Measurements from ENCODE around the gene RRAGC.
"Not testable (repeated sequence)": the region's sequence is repeated elsewhere in the genome, so short reads cannot be mapped to it uniquely, and the experiment has no call there.

RRAGC gene

GRCh38 chr1:38814984-38815464, 44.5 kb downstream of the RRAGC start:
- no peak for DNase-seq

GRCh38 chr1:38814444-38814983, 45.1 kb downstream of the RRAGC start:
- DNase-seq = no peak

GRCh38 chr1:38812981-38813380, 46.6 kb downstream of the RRAGC start:
- DNase-seq = no peak

GRCh38 chr1:38811466-38811865, 48.1 kb downstream of the RRAGC start:
- DNase-seq = not testable (repeated sequence)

GRCh38 chr1:38806090-38806489, 53.5 kb downstream of the RRAGC start:
- no peak for DNase-seq

DNA sequence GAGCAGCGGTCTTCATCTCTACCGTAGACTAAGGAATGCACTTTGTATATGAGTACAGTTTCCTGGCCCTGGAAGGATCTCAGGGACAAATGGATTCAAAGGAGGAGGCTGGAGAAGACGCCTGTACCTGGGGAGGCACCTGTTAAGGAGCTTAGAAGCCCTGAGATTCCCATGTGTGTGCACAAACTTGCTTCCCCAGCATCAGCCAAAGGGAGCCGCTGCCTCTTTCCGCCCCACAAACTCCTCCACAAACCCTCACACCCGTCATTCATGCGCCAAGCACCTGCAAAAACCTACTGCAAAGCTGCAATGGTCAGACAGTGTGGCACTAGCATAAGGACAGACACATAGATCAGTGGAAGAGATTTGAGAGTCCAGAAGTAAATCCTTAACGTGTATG, 54.5 kb downstream of the RRAGC start:
- no peak for DNase-seq

DNA sequence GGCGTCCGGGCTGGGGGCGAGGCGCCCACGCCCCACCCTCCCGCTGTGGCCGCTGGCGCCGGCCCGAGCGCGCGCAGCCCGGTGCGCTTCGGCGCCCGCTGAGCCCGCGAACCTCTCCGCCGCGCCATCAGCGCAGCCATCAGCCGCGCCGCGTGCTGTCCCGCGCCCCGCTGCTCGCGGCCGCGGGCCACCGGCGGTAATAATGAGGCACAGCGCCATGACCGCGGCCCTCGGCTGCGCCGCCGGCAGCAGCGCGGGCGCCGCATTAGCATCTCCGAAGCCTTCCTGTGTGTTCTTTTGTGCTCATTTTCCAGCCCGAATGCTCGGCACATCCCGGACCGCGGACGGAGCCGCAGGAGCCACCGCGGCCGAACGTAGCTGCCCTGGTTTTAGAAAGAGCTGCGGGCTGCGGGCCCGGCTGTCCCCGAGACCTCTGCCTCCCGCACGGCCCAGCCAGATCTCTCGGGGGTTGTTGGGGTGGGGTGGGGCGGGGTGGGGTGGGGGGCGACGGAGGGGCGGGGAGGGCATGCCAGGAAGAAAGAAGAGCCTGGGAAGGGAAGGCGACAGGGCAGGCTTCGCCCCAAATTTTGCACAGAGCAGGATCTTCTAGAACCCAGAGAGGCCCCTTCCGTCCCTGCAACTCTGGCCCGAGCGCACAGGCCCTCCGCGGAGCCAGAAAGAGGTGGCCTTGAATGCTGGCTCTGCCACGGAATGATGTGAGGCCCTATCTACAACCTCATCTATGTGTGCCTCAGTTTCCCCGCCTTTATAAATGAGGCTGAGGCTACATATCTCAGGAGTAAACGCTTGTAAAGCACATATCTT, 55.3 kb downstream of the RRAGC start:
- peak; percentile 40 for DNase-seq

GRCh38 chr1:38803647-38804046, 55.9 kb downstream of the RRAGC start:
- DNase-seq = no peak

- DNase-seq = no peak
These were observed 58.6 kb downstream of the RRAGC start for GRCh38 chr1:38800720-38801671.

DNA sequence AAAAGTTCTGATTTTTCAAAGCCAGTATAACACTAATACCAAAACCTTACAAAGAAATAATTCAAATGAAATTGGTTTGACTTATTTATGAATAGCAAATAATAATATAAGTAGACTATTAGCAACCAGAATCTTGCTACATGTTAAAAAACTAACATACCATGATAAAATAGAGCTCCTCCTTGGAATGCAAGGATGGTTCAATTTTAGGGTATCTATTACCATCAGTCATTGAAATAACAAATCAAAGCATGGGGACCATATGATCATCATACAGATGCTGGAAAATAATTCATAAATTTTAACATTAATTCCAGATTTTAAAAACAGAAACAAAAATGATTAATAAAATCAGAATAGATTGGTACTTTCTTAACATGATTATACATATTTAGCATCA, 66.3 kb downstream of the RRAGC start:
- DNase-seq = no peak

- DNase-seq = no peak
These were observed 67.7 kb downstream of the RRAGC start for GRCh38 chr1:38791892-38792291.

- no peak for DNase-seq
These were observed 68.4 kb downstream of the RRAGC start for GRCh38 chr1:38791164-38791515.

GRCh38 chr1:38790422-38791163, 69.0 kb downstream of the RRAGC start:
- no peak for DNase-seq

DNA sequence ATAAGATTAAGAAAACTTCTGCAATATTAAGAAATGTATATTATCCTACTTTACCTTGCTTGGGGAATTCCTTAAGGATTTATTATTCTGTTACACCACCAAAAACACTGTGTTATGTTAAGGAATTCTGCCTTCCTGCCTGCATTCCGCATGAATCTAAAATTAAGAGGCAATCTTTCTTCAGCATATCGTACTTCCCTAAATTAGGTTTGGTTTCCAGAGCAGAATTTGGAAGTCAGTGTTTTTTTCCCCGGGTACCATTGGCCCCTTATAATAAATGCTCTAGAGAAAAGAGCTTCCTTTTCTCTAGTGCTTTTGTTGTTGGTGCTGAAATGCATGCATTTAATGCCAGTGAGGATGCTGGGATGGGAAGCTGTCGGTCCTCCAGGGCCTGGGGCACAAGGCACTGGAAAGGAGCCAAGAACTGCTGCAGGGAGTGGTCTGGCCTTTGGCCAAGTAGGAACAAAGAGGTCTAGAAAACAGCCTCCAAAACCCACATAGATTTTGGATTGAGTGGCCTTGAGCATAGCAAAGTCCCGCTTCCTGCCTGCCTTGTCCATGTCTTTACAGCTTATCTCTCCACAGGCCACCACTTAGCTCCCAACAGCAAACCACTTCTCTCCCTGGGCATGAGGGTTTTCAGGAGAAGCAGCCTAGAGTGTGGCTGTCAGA, 69.9 kb downstream of the RRAGC start:
- peak; percentile 83 for DNase-seq

DNA sequence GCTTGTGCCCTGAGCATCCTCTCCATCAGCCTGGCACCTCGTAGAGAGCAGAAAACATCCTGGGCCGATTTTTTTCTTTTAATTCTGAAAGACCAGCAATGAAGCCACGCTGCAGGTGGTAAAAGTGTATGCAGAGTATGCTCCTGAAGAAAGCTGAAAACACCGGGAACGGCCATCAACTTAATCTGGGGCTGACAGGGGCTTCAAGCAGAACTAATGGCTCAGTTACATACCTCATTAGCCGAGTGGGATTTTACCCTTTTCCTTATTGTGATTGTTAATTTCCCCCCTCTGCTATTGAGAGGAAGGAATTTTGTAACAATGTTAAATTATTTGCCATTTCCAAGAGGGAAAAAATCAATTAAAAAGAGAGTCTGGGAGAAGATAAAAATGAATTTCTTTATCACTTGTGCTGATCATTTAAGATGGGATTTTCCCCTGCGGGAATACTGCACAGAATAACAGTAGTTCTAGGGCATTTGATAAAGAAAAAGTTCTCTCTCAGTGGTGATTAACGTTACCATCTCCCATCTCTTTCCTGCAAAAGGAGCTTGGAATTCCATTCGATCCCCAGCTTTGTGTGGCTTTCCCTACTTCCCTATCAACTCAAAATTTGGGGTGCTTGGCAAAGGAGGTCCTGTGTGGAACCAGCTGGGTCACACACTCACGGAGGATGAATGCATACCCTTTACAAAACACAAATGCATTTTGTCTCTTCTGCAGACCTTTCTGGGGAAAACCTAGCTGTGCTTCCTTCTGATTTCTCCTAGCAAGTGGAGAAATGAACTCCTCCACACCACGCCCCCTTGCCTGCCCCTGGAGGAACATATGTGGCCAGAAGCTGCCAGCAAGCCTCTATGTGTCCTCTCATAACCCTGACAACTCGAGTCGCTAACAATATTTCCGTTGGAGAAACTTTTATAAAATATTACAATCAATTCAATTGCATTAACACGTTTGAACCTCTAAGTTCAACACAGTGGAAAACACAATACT, 70.9 kb downstream of the RRAGC start:
- no peak for DNase-seq
